Activated CD4-positive, alpha-beta T cell treated with anti-CD3 and anti-CD28 coated beads, Interleukin-2, amount 50 U/mL, for 24 hours (primary cell): ENCODE results near the gene ZNF746.
"Not testable (repeated sequence)": the region's sequence is repeated elsewhere in the genome, so short reads cannot be mapped to it uniquely, and the experiment has no call there.

Source experiments
- DNase-seq, 2 donors: peaks; one replicate each; pipeline ENCODE4 v3.0.0-alpha.2; 2020; ENCODE audit warnings: low read depth in 1 of 2, low spot score in 1 of 2

ZNF746 gene

DNA sequence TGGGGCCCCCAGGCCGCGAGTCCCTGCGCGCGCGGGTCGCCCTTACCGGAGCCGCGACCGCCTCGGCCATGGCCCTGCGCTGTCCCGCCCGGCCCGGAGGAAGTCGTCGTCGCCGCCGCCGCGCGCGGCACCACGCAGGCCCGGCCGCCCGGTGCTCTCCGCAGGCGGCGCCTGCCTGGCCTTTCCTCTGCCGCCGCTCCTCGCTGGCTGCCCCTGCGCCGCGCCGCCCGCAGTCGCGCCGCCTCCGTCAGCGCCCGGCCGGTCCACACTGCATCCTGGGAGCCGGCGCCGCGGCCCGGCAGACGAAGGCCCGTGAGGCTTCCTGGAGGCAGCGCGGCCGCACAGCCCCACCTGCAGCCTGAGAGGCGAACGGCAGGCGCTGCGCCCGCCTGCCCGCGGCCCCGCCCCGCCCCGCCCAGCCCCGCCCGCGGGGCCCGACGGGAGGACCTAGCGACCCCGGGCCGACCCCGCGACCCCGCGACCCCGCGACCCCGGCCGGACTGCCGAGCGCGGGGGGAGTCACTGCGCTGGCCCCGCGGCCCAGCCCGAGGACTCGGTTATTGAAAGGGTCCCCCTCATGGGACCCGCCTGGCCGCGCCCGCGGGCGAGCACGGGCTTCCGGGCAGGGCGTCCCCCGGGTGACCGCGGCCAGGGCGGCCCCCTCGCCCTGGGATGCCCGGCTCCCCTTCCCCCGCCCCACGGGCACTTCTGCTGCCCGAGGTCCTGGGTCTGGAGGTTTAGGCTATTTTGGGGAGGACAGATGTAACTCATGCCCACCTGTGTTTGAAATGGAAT, at the start of gene ZNF746:
Gene ZNF746, minus strand, starts transcription at position 343 of the 795 bp plus-strand sequence. Its CDS starts 273 bp downstream, at position 70.
- peak; percentile 60 to 71 for DNase-seq

DNA sequence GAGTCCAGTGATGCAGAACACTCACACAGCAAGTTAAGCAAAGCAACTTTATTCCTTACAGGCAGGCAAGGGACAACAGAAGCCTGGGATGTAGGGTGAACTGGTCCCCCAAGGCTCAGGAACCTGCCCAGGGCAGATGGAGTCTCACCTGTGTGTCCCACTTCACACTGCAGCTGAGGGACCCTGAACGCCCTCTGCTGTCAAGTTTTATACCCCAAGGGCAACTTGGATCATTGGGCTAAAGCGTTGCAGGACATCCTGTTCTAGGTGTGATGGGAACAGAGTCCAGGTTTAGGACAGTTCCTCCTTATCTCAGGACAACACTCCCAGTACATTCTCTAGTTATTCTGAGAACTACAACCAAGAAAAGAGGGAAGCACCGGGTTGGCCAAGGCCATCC, 49.5 kb upstream of the ZNF746 start:
- DNase-seq = no peak

DNA sequence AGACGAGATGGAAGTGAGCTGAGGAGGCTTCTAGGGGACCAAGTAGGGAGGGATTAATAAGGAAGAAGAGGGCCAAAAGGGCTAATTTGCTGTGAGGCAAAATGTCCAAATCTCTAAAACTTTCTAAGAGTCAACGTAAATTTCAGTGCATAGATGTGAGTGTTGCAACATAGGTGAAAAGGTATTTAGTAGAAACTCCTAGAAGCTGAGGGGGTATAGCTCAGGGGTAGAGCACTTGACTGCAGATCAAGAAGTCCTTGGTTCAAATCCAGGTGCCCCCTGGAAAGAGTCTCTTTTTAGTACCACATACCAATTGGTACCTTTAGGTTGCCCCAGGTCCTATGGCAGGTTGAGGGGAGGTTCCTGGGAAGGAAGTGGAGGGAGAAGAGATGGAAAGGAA, 48.7 kb upstream of the ZNF746 start:
- no peak for DNase-seq

DNA sequence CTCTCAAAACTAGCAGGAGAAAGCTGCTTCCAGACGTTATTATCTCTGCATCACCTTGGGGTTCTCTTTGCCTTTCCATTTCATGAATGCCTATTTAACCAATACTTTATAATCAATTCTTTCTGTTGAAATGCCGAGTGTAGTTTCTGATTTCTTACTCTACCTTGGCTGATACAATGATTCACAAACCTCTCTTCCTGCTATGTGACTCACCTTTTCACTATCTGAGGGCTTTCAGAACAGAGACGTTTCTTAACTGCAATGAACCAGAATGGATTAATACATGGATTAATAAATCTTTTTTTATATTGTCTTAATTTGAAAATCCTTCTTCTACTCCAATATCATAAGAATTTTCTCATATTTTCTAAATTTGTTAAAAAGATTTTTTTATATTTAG, 46.4 kb upstream of the ZNF746 start:
- DNase-seq = no peak

DNA sequence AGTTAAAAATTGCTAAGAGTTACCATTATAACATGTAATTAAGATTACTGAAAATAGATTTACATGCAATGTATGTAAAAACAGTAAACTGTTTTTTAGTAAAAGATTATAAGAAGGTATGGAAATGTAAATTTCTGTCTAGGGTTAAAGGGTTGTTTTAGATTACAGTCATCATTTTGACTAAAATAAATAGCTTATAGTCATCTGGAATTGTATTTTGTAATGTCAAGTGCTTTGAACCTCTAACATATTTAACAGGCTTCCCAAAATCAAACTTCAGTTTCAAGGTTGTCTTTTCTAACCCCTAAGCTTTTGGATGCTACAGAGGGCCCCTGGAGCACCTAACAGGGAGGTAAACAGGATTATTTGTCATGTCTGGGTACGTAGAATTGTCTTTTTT, 35.0 kb upstream of the ZNF746 start:
- no peak for DNase-seq

DNA sequence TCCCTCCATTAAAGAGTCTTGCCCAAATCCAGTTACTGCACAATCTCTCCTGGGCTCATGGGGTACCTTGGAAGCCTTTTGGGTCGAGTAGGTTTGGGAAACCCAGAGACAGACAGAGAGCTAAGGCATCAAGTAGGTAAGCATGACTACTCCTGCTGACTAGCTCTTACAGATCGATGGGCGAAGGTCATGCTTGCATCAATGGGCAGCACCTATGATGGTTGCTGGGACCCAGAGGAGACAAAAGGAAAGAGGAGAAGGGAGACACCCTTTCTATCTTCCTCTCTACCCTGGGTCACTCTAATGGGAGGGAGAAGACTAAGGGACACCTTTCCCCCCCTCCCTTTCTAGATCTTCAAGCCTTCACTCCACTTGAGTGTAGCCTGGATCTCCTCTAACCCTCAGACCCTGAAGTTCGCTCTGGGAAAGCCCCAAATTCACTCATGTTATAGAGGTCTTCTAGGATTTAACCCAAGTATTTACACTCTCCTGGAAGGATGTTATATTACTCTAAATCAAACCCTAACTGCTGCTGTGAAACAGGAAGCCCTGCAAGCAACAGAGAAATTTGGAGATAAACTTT, 31.6 kb upstream of the ZNF746 start:
- no peak for DNase-seq

DNA sequence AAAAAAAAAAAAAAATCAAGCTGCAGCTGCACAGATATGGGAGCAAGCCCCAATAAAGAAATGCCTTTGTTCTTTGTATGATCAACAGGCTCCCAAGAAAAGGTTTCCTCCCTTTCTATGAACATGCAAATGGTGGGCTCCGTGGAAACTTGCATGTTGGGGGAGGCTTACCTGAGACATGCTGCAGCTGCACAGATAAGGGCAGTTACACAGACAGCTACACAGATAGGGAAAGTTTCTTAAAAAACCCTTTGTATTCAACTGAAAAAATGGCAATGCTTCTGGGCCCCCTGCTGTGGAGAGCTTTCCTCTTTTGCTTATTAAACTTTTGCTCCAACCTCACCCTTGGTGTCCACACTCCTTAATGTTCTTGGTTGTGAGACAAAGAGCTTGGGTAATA, 29.8 kb upstream of the ZNF746 start:
- DNase-seq = no peak

- DNase-seq = no peak
Observed at GRCh38 chr7:149525280-149525679, 27.7 kb upstream of the ZNF746 start.

DNA sequence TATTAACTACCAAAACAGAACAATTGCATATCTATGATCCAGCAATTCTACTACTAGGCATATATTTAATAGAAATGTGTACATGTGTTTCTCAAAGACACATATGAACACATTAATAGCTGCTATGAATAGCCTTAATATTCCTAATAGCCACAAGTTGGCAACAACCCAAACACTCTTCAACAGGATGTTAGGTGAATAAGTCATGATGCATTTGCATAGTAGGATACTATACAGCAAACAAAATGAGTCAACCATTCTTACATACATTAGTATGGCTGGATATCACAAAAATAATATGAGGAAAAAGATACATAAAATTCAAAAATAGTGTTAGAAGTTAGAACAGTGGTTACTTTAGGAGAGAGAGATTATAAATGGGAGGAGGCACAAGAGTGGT, 26.8 kb upstream of the ZNF746 start:
- DNase-seq = no peak

DNA sequence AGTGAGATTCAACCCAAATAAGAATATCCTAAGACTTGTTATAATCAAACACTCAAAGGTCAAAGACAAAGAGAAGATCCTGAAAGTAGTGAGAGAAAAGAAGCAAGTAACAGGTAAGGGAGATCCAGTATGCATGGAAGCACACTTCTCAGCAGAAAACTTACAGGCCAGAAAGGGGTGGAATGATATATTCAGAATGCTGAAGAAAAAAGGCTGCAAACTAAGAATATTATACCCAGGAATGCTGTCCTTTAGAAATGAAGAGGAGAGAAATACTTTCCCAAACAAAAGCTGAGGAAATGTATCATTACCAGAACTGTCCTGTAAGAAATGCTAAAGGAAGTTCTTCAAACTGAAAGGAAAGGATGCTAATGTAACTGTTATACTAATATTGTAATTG, 12.6 kb upstream of the ZNF746 start:
- DNase-seq = no peak

- DNase-seq = no peak
Observed at GRCh38 chr7:149509774-149510173, 12.2 kb upstream of the ZNF746 start.

- DNase-seq = no peak
Observed at GRCh38 chr7:149505551-149505950, 7.9 kb upstream of the ZNF746 start.

DNA sequence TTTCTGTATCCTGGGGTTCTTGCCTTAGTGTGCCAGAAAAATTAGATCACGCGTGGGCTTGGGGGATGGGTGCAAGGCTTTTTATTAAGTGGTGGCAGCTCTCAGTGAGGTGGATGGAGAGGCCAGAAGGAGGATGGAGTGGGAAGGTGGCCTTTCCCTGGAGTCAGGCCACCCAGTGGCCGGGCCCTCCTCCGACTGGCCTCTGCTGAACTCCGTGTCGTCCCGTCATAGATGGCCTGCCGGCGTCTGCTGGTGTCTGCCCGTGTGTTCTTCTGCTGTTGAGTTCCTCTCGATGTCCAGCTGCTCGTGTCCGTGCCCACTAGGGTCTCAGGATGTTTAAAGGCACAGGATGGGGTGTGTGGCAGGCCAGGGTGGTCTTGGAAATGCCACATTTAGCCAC, 4.0 kb upstream of the ZNF746 start:
- no peak for DNase-seq

- DNase-seq = no peak
Observed at GRCh38 chr7:149500910-149501309, 3.3 kb upstream of the ZNF746 start.

GRCh38 chr7:149500201-149500600, 2.6 kb upstream of the ZNF746 start:
- DNase-seq = no peak

GRCh38 chr7:149498811-149499210, 1.2 kb upstream of the ZNF746 start:
- DNase-seq = no peak

GRCh38 chr7:149496642-149497391, 792 bp downstream of the ZNF746 start:
- peak; percentile 24 to 27 for DNase-seq

GRCh38 chr7:149495785-149496641, 1.6 kb downstream of the ZNF746 start:
- DNase-seq = no peak

GRCh38 chr7:149494738-149495368, 2.8 kb downstream of the ZNF746 start:
- no peak for DNase-seq

- DNase-seq = not testable (repeated sequence)
Observed at GRCh38 chr7:149493975-149494374, 3.6 kb downstream of the ZNF746 start.

DNA sequence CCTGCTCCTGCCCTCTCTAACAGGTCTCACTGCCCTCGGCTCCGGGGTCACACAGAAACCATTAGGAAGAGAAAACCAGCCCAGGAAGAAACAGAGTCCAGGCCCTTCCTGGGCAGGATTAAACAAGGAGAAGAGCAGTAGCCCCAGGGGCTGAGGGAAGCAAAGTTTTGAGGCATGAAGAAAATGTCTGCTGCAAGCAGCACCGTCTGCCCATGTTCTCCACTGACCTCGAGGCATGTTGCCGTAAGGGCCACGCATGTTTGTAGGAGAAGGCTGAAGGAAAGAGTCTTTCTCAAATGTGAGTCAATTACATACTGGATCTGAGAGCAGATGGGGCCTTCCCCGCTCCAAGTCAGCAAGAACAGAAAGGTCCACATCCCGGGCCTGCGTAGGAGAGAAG, 4.2 kb downstream of the ZNF746 start:
- DNase-seq = no peak
